ENCODE results near the gene IFNAR1. TPM values are rescaled to one million over a fixed set of nuclear protein-coding genes. Genes with fewer than 3 reads are reported as not detected.

The IFNAR1 gene
- total and polyA plus RNA-seq, 9 of the 15 experiments (the other 6 are each of a cell fraction or from before 2014, with no cell fraction given) = 8.6 to 31.8 (median 14.8) TPM

GRCh38 chr21:33368124-33368523, 43.4 kb downstream of the IFNAR1 start (continued):
- TF ChIP-seq, protein P1, sequence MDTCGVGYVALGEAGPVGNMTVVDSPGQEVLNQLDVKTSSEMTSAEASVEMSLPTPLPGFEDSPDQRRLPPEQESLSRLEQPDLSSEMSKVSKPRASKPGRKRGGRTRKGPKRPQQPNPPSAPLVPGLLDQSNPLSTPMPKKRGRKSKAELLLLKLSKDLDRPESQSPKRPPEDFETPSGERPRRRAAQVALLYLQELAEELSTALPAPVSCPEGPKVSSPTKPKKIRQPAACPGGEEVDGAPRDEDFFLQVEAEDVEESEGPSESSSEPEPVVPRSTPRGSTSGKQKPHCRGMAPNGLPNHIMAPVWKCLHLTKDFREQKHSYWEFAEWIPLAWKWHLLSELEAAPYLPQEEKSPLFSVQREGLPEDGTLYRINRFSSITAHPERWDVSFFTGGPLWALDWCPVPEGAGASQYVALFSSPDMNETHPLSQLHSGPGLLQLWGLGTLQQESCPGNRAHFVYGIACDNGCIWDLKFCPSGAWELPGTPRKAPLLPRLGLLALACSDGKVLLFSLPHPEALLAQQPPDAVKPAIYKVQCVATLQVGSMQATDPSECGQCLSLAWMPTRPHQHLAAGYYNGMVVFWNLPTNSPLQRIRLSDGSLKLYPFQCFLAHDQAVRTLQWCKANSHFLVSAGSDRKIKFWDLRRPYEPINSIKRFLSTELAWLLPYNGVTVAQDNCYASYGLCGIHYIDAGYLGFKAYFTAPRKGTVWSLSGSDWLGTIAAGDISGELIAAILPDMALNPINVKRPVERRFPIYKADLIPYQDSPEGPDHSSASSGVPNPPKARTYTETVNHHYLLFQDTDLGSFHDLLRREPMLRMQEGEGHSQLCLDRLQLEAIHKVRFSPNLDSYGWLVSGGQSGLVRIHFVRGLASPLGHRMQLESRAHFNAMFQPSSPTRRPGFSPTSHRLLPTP (IDR thresholded peaks at IDR 0.05; ENCODE audit: borderline replicate concordance, extremely low read depth, insufficient read length) = peak; percentile 8
- no peak for TF ChIP-seq C11orf30 (IDR thresholded peaks at IDR 0.05; ENCODE audit: low read depth)
- TF ChIP-seq ATF3 (IDR thresholded peaks at IDR 0.05) = no peak
- TF ChIP-seq ATF3 (CRISPR knock-in tag; conservative IDR thresholded peaks at IDR 0.05) = no peak
- no peak for TF ChIP-seq SAP30 (IDR thresholded peaks at IDR 0.05; ENCODE audit: borderline replicate concordance, insufficient read depth, low read depth, low read length, poor library complexity, severe bottlenecking)
- no peak for TF ChIP-seq ZNF133 (CRISPR knock-in tag; IDR thresholded peaks at IDR 0.05)
- no peak for TF ChIP-seq ZNF695 (CRISPR knock-in tag; IDR thresholded peaks at IDR 0.05)
- TF ChIP-seq FOXJ3 (CRISPR knock-in tag; IDR thresholded peaks at IDR 0.05) = no peak
- TF ChIP-seq U2AF2 (optimal IDR thresholded peaks at IDR 0.05; ENCODE audit: low read depth, low read length) = no peak
- no peak for TF ChIP-seq CHD2 (IDR thresholded peaks at IDR 0.05; ENCODE audit: low read depth, low read length)
- TF ChIP-seq ZNF212 (CRISPR knock-in tag; IDR thresholded peaks at IDR 0.05) = no peak
- TF ChIP-seq NFXL1 (CRISPR knock-in tag; IDR thresholded peaks at IDR 0.05) = no peak
- TF ChIP-seq TEAD4 (IDR thresholded peaks at IDR 0.05; ENCODE audit: low read length) = peak; percentile 74
- TF ChIP-seq TEAD4 (CRISPR knock-in tag; IDR thresholded peaks at IDR 0.05; ENCODE audit: borderline replicate concordance) = no peak
- no peak for TF ChIP-seq PML (IDR thresholded peaks at IDR 0.05; ENCODE audit: low read length)
- TF ChIP-seq EP400 (IDR thresholded peaks at IDR 0.05) = no peak
- no peak for TF ChIP-seq TOE1 (IDR thresholded peaks at IDR 0.05; ENCODE audit: borderline replicate concordance)
- TF ChIP-seq TOE1 (CRISPR knock-in tag; IDR thresholded peaks at IDR 0.05; ENCODE audit: borderline replicate concordance, low read depth) = no peak
- no peak for TF ChIP-seq WHSC1 (IDR thresholded peaks at IDR 0.05; ENCODE audit: low read length)
- no peak for TF ChIP-seq BDP1 (IDR thresholded peaks at IDR 0.05; ENCODE audit: insufficient read depth, insufficient read length)
- TF ChIP-seq SMAD2 (IDR thresholded peaks at IDR 0.05; ENCODE audit: low read depth, low read length) = no peak
- no peak for TF ChIP-seq FOXP4 (CRISPR knock-in tag; IDR thresholded peaks at IDR 0.05; ENCODE audit: borderline replicate concordance)
- TF ChIP-seq SIX5 (IDR thresholded peaks at IDR 0.05; ENCODE audit: borderline replicate concordance in 1 of 2, insufficient read depth in 1 of 2, low read depth in 1 of 2, low read length in 2 of 2) = no peak
- no peak for TF ChIP-seq MXI1 (IDR thresholded peaks at IDR 0.05; ENCODE audit: low read depth, low read length)
- no peak for TF ChIP-seq BRCA1 (IDR thresholded peaks at IDR 0.05)
- no peak for TF ChIP-seq BRCA1 (CRISPR knock-in tag; IDR thresholded peaks at IDR 0.05)
